K562 (cell line): ENCODE results near the gene HMX2. TPM values are rescaled to one million over a fixed set of nuclear protein-coding genes. Genes with fewer than 3 reads are reported as not detected.

Source experiments
- CBX5 ChIP-seq: IDR thresholded peaks from 2 replicates; pipeline ENCODE4 v1.6.1; 2014; ENCODE audit warnings: low read depth, borderline replicate concordance
- CCAR2 ChIP-seq: fragments of 200-400 bp; formaldehyde crosslinking; IDR thresholded peaks from 2 replicates; pipeline ENCODE4 v1.6.1; 2017; ENCODE audit warnings: mild to moderate bottlenecking, low read depth, low read length
- CEBPG ChIP-seq, 3 experiments: fragments of 200-800 bp in 1 of 3; sonication (Bioruptor generic) in 1 of 3; sonication (generic) in 1 of 3; formaldehyde crosslinking in 1 of 3; IDR thresholded peaks in 2 of 3; conservative IDR thresholded peaks in 1 of 3; 2 replicates each; pipeline versions ENCODE4 v1.6.1 to v1.8.0; 2016 to 2022; ENCODE audit warnings: missing compliant biosample characterization in 2 of 3, missing genetic modification characterization in 2 of 3, mild to moderate bottlenecking in 1 of 3, missing genetic modification reagents in 1 of 3
- CTCFL ChIP-seq: IDR thresholded peaks from 2 replicates; pipeline ENCODE4 v1.6.1; 2011; ENCODE audit warnings: borderline replicate concordance, low read depth, mild to moderate bottlenecking, moderate library complexity, low read length; ENCODE audit not compliant: insufficient read depth, poor library complexity, severe bottlenecking
- FOXK2 ChIP-seq, 2 experiments: fragments of 450-650 bp; IDR thresholded peaks in 1 of 2; conservative IDR thresholded peaks in 1 of 2; 2 replicates each; pipeline ENCODE4 v1.6.1; 2016; ENCODE audit warnings: low read depth in 2 of 2, mild to moderate bottlenecking in 1 of 2
- HNRNPH1 ChIP-seq: fragments of 200-400 bp; formaldehyde crosslinking; optimal IDR thresholded peaks from 2 replicates; pipeline ENCODE3; 2017; ENCODE audit warnings: low read depth, mild to moderate bottlenecking, low read length, moderate library complexity
- ID3 ChIP-seq, 2 experiments: fragments of 250-450 bp in 1 of 2; fragments of 450-650 bp in 1 of 2; sonication (Bioruptor Pico) in 1 of 2; IDR thresholded peaks; 2 replicates each; pipeline versions ENCODE4 v1.6.1 to v1.8.0; 2016 to 2021; ENCODE audit warnings: mild to moderate bottlenecking in 2 of 2, moderate library complexity in 2 of 2, missing compliant biosample characterization in 1 of 2, missing genetic modification characterization in 1 of 2
- KDM1A ChIP-seq, 2 experiments: fragments of 450-650 bp; IDR thresholded peaks; 2 replicates each; pipeline ENCODE4 v1.6.1; 2016; ENCODE audit warnings: mild to moderate bottlenecking in 2 of 2
- MBD2 ChIP-seq: sonication (generic); IDR thresholded peaks from 2 replicates; pipeline ENCODE4 v1.6.1; 2016; ENCODE audit warnings: low read depth, borderline replicate concordance
- NCOA4 ChIP-seq: fragments of 450-650 bp; IDR thresholded peaks from 2 replicates; pipeline ENCODE4 v1.6.1; 2018; ENCODE audit warnings: mild to moderate bottlenecking; ENCODE audit not compliant: partially characterized antibody
- NFATC3 ChIP-seq: fragments of 450-650 bp; IDR thresholded peaks from 2 replicates; pipeline ENCODE4 v1.6.1; 2017; ENCODE audit warnings: mild to moderate bottlenecking
- RAD51 ChIP-seq: fragments of 450-650 bp; IDR thresholded peaks from 2 replicates; pipeline ENCODE4 v1.7.1; 2016; ENCODE audit warnings: low read depth, mild to moderate bottlenecking, borderline replicate concordance
- RBM14 ChIP-seq: fragments of 200-400 bp; formaldehyde crosslinking; IDR thresholded peaks from 2 replicates; pipeline ENCODE4 v1.6.1; 2018; ENCODE audit warnings: low read depth, mild to moderate bottlenecking, low read length, moderate library complexity, borderline replicate concordance; ENCODE audit not compliant: insufficient read depth
- RNF2 ChIP-seq: sonication (generic); IDR thresholded peaks from 2 replicates; pipeline ENCODE4 v1.6.1; 2016
- TBL1XR1 ChIP-seq, 2 experiments: IDR thresholded peaks; 2 replicates each; pipeline ENCODE4 v1.6.1; 2012; ENCODE audit warnings: improper control_type of control experiment in 2 of 2, low read length in 2 of 2, mild to moderate bottlenecking in 1 of 2
- U2AF2 ChIP-seq: fragments of 200-400 bp; formaldehyde crosslinking; optimal IDR thresholded peaks from 2 replicates; pipeline ENCODE3; 2017; ENCODE audit warnings: low read depth, mild to moderate bottlenecking, low read length
- ZC3H8 ChIP-seq: fragments of 450-650 bp; IDR thresholded peaks from 2 replicates; pipeline ENCODE4 v1.6.1; 2017
- ZNF184 ChIP-seq: sonication (generic); formaldehyde crosslinking; IDR thresholded peaks from 2 replicates; pipeline ENCODE4 v1.5.0; 2020; ENCODE audit warnings: missing genetic modification reagents
- ZNF23 ChIP-seq: fragments of 250-450 bp; sonication (Bioruptor Pico); IDR thresholded peaks from 2 replicates; pipeline ENCODE4 v1.4.0; 2020; ENCODE audit warnings: mild to moderate bottlenecking
- ZNF431 ChIP-seq: sonication (generic); formaldehyde crosslinking; IDR thresholded peaks from 2 replicates; pipeline ENCODE4 v1.8.0; 2022; ENCODE audit warnings: mild to moderate bottlenecking, missing genetic modification reagents
- ZNF551 ChIP-seq: fragments of 250-450 bp; sonication (Bioruptor Pico); IDR thresholded peaks from 2 replicates; pipeline ENCODE4 v1.5.0; 2021; ENCODE audit warnings: mild to moderate bottlenecking, moderate library complexity
- ZNF57 ChIP-seq: fragments of 450-650 bp; formaldehyde crosslinking; IDR thresholded peaks from 2 replicates; pipeline ENCODE4 v1.4.0; 2020; ENCODE audit warnings: mild to moderate bottlenecking, moderate library complexity
- ZNF764 ChIP-seq: fragments of 250-450 bp; sonication (Bioruptor Pico); IDR thresholded peaks from 2 replicates; pipeline ENCODE4 v1.4.0; 2020; ENCODE audit warnings: low read depth, mild to moderate bottlenecking, moderate library complexity
- ZNF778 ChIP-seq: fragments of 450-650 bp; formaldehyde crosslinking; IDR thresholded peaks from 2 replicates; pipeline ENCODE4 v1.4.0; 2020; ENCODE audit warnings: mild to moderate bottlenecking, moderate library complexity
- polyA plus RNA-seq, 8 experiments: library from polyadenylated mRNA; depleted of rRNA in 4 of 8; stranded (reverse) in 5 of 8; unstranded in 3 of 8; fragments of >200 nt; fragmentation: Nextera tagmentation in 2 of 8; fragmentation: Illumina TruSeq in 1 of 8; extraction: Ambion mirVana in 2 of 8; extraction: Trizol in 1 of 8; gene quantifications; 2 replicates each; pipeline versions ENCODE4 v1.2.1 to v1.2.3, GENCODE V29; 2011 to 2014; ENCODE audit warnings: inconsistent platforms in 1 of 8, missing spikeins in 1 of 8
- total RNA-seq, 7 experiments: library from RNA; depleted of rRNA in 6 of 7; stranded (reverse); fragments of >200 nt in 6 of 7; fragmentation: Illumina TruSeq in 2 of 7; extraction: Trizol in 2 of 7; gene quantifications; 2 replicates each; pipeline versions ENCODE4 v1.2.1 to v1.2.3, GENCODE V29; 2011 to 2021; ENCODE audit warnings: low replicate concordance in 1 of 7
- TF ChIP-seq, protein P1 (sequence below): sonication (generic); formaldehyde crosslinking; IDR thresholded peaks from 2 replicates; pipeline ENCODE4 v1.5.0; 2020; ENCODE audit warnings: missing genetic modification reagents
- TF ChIP-seq, protein P2 (sequence below): sonication (generic); formaldehyde crosslinking; IDR thresholded peaks from 2 replicates; pipeline ENCODE4 v1.8.0; 2022; ENCODE audit warnings: mild to moderate bottlenecking, missing genetic modification reagents

Gene HMX2
- total and polyA plus RNA-seq, 9 of the 15 experiments (the other 6 are each of a cell fraction or from before 2014, with no cell fraction given) = 0.07 to 0.58 (median 0.09) TPM; not detected in 2

DNA sequence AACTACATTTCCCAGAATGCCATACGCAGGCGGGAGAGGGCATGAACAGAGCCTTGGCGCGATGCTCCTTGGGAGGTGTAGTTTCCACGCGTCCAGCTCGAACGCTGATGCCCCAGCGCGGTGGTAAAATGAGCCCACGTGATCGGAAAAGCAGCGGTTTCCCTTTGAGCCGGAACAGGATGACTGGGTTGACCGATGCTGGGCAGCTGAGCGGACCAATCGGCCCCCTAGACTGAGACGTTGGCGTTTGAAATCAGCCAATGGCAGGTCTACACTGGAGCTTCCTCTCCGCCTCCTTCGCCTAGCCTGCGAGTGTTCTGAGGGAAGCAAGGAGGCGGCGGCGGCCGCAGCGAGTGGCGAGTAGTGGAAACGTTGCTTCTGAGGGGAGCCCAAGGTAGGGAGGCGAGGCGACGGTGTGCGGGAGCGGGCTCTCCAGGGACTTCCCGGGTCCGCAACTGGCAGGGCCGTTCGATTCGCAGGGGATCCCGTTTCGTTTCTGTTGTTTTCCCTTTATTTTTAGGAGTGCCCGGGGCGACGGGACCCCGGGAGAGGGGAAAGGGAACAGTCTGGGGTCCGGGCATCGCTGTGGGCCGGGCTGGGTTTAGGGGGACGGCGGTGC is 6.3 kb downstream of the HMX2 start, which contains the start of gene BUB3 (continued):
- TF ChIP-seq ZNF764 (CRISPR knock-in tag) (no peak), MBD2 (peak; percentile 89), RAD51 (peak; percentile 95), KDM1A (IDR thresholded peaks at IDR 0.05) (no peak), CBX5 (no peak), RNF2 (peak; percentile 49), RBM14 (no peak), NCOA4 (no peak), ZNF778 (CRISPR knock-in tag) (no peak), ZNF431 (no peak), ZNF23 (CRISPR knock-in tag) (no peak), CEBPG (CRISPR knock-in tag; IDR thresholded peaks at IDR 0.05) (no peak), CEBPG (tag; conservative IDR thresholded peaks at IDR 0.05 in 1 of 2, IDR thresholded peaks at IDR 0.05 in 1 of 2) (no peak), ID3 (CRISPR knock-in tag; IDR thresholded peaks at IDR 0.05) (no peak), ID3 (tag; IDR thresholded peaks at IDR 0.05) (no peak), TBL1XR1 (IDR thresholded peaks at IDR 0.05; ENCODE audit: low read length in 2 of 2) (no peak), FOXK2 (conservative IDR thresholded peaks at IDR 0.05 in 1 of 2, IDR thresholded peaks at IDR 0.05 in 1 of 2; ENCODE audit: low read depth in 2 of 2) (peak; percentile 32 to 62; a peak in 1 of 4 replicates), CCAR2 (no peak), U2AF2 (no peak), ZNF57 (CRISPR knock-in tag) (no peak), ZC3H8 (no peak), CTCFL (no peak), ZNF551 (no peak), HNRNPH1 (no peak), NFATC3 (no peak), ZNF184 (no peak)
- TF ChIP-seq, protein P1, sequence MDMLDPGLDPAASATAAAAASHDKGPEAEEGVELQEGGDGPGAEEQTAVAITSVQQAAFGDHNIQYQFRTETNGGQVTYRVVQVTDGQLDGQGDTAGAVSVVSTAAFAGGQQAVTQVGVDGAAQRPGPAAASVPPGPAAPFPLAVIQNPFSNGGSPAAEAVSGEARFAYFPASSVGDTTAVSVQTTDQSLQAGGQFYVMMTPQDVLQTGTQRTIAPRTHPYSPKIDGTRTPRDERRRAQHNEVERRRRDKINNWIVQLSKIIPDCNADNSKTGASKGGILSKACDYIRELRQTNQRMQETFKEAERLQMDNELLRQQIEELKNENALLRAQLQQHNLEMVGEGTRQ = peak; percentile 98
- TF ChIP-seq, protein P2, sequence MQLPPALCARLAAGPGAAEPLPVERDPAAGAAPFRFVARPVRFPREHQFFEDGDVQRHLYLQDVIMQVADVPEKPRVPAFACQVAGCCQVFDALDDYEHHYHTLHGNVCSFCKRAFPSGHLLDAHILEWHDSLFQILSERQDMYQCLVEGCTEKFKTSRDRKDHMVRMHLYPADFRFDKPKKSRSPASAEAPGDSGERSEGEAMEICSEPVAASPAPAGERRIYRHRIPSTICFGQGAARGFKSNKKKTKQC (CRISPR knock-in tag) = no peak
